DOHH2 (cell line): Measurements from ENCODE around the gene ADGRB3.

Experiments
- H3F3A ChIP-seq: fragments of 200-600 bp; sonication (generic), shearing (Covaris generic); 2 replicates; pipeline ENCODE4 v1.6.0; 2016; ENCODE audit warnings: antibody characterized with exemption, mild to moderate bottlenecking; ENCODE audit not compliant: control insufficient read depth, insufficient read depth
- H3K27ac ChIP-seq: fragments of 200-600 bp; sonication (generic); 2 replicates; pipeline ENCODE4 v1.5.1; 2014; ENCODE audit warnings: low read depth, mild to moderate bottlenecking, low read length, moderate library complexity
- H3K27me3 ChIP-seq: fragments of 200-600 bp; sonication (generic); 2 replicates; pipeline ENCODE4 v1.6.1; 2014; ENCODE audit warnings: mild to moderate bottlenecking, low read length, mixed read lengths; ENCODE audit not compliant: control insufficient read depth
- H3K36me3 ChIP-seq: fragments of 200-600 bp; sonication (generic); 2 replicates; pipeline ENCODE4 v1.6.1; 2014; ENCODE audit warnings: mild to moderate bottlenecking, low read length, moderate library complexity, mixed read lengths; ENCODE audit not compliant: control insufficient read depth
- H3K4me1 ChIP-seq: fragments of 200-600 bp; sonication (generic); 2 replicates; pipeline ENCODE4 v1.6.1; 2014; ENCODE audit warnings: mild to moderate bottlenecking, low read length, mixed read lengths; ENCODE audit not compliant: control insufficient read depth
- H3K4me2 ChIP-seq: fragments of 200-600 bp; sonication (generic); 2 replicates; pipeline ENCODE4 v1.6.0; 2014; ENCODE audit warnings: mild to moderate bottlenecking, low read length, moderate library complexity
- H3K4me3 ChIP-seq: fragments of 200-600 bp; sonication (generic); 2 replicates; pipeline ENCODE4 v1.5.1; 2014; ENCODE audit warnings: mild to moderate bottlenecking, low read length, mixed read lengths
- H3K79me2 ChIP-seq: fragments of 200-600 bp; sonication (generic); 2 replicates; pipeline ENCODE4 v1.6.1; 2014; ENCODE audit warnings: mild to moderate bottlenecking, low read length, mixed read lengths; ENCODE audit not compliant: control insufficient read depth
- H3K9me2 ChIP-seq: fragments of 200-600 bp; sonication (generic); replicated peaks from 2 replicates; pipeline ENCODE4 v1.6.1; 2014; ENCODE audit warnings: mild to moderate bottlenecking, low read length, mixed read lengths; ENCODE audit not compliant: control insufficient read depth
- H3K9me3 ChIP-seq: fragments of 200-600 bp; sonication (generic); 2 replicates; pipeline ENCODE4 v1.6.1; 2014; ENCODE audit warnings: antibody characterized with exemption, low read length, mixed read lengths; ENCODE audit not compliant: control insufficient read depth, insufficient read depth
- H4K20me1 ChIP-seq: fragments of 200-600 bp; sonication (generic); 2 replicates; pipeline ENCODE4 v1.6.0; 2014; ENCODE audit warnings: low read depth, mild to moderate bottlenecking, antibody characterized with exemption, low read length, moderate library complexity; ENCODE audit not compliant: control insufficient read depth, insufficient read depth
- EZH2phosphoT487 ChIP-seq: fragments of 200-600 bp; sonication (generic); IDR thresholded peaks from 2 replicates; pipeline ENCODE4 v1.6.1; 2017; ENCODE audit warnings: borderline replicate concordance, mild to moderate bottlenecking, antibody characterized with exemption, low read length, moderate library complexity, mixed read lengths
- TF ChIP-seq, protein P1 (sequence below): fragments of 200-600 bp; sonication (generic); IDR thresholded peaks from one replicate; pipeline ENCODE4 v1.5.1; 2014; ENCODE audit warnings: antibody characterized with exemption, mild to moderate bottlenecking, low read depth, low read length; ENCODE audit not compliant: poor library complexity, severe bottlenecking

Gene ADGRB3

DNA sequence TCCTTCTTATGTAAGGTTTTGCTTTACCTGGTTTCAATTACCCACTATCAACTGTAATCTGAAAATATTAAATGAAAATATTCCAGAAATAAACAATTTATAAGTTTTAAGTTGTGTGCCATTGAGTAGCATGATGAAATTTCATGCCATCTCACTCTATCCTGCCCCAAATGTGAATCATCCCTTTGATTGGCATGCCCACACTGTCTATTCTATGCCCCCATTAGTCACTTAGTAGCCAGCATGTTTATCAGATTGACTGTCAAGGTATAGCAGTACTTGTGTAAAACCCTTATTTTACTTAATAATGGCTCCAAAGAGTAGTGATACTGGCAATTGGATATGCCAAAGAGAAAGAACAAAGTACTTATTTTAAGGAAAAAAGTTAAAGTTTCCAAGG, 403.8 kb downstream of the ADGRB3 start:
- Histone ChIP-seq H4K20me1 (no peaks in the 10 kb centered on the region), H3K9me2 (no peaks in the 10 kb centered on the region), H3K4me1 (no peaks in the 10 kb centered on the region), H3K27ac (no peak overlapping the region), H3K27me3 (no peaks in the 10 kb centered on the region), H3F3A (no peaks in the 10 kb centered on the region), H3K9me3 (no peaks in the 10 kb centered on the region), H3K4me3 (no peak overlapping the region), H3K4me2 (no peak overlapping the region), H3K79me2 (no peaks in the 10 kb centered on the region), H3K36me3 (no peaks in the 10 kb centered on the region)
- TF ChIP-seq, protein P1, sequence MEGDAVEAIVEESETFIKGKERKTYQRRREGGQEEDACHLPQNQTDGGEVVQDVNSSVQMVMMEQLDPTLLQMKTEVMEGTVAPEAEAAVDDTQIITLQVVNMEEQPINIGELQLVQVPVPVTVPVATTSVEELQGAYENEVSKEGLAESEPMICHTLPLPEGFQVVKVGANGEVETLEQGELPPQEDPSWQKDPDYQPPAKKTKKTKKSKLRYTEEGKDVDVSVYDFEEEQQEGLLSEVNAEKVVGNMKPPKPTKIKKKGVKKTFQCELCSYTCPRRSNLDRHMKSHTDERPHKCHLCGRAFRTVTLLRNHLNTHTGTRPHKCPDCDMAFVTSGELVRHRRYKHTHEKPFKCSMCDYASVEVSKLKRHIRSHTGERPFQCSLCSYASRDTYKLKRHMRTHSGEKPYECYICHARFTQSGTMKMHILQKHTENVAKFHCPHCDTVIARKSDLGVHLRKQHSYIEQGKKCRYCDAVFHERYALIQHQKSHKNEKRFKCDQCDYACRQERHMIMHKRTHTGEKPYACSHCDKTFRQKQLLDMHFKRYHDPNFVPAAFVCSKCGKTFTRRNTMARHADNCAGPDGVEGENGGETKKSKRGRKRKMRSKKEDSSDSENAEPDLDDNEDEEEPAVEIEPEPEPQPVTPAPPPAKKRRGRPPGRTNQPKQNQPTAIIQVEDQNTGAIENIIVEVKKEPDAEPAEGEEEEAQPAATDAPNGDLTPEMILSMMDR = no peak

DNA sequence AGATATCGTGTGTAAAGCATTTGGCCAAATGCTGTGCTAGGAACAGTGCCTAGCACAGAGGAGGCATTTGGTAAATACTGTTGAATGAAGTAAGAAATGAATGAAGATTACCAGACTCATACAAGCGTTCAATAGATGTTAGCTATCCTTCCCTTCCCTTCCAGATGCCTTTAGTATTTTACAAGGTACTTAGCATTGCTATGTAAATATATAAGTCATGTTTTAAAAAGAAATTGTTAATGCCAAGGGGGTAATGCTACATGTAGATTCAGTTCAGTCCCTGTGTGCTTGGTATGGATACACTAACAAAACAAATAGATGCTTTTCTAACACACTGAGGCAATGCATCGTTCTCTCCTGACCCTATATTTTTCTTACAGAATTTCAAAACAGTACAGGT, 407.2 kb downstream of the ADGRB3 start:
- Histone ChIP-seq H3K4me1 (no peaks in the 10 kb centered on the region), H3K27ac (no peak overlapping the region), H3K9me2 (no peaks in the 10 kb centered on the region), H3K79me2 (no peaks in the 10 kb centered on the region), H4K20me1 (no peaks in the 10 kb centered on the region), H3K4me3 (no peak overlapping the region), H3K36me3 (no peaks in the 10 kb centered on the region), H3F3A (no peaks in the 10 kb centered on the region), H3K9me3 (no peaks in the 10 kb centered on the region), H3K4me2 (no peak overlapping the region), H3K27me3 (no peaks in the 10 kb centered on the region)
- TF ChIP-seq, protein P1 = no peak
- no peak for TF ChIP-seq EZH2phosphoT487

- H3K36me3 ChIP-seq = no peaks in the 10 kb centered on the region
- H3K27me3 ChIP-seq = no peaks in the 10 kb centered on the region
- no peak overlapping the region for H3K4me2 ChIP-seq
- no peaks in the 10 kb centered on the region for H3F3A ChIP-seq
- no peaks in the 10 kb centered on the region for H3K9me2 ChIP-seq
- H3K27ac ChIP-seq = no peak overlapping the region
- no peaks in the 10 kb centered on the region for H4K20me1 ChIP-seq
- H3K4me1 ChIP-seq = no peaks in the 10 kb centered on the region
- no peaks in the 10 kb centered on the region for H3K9me3 ChIP-seq
- TF ChIP-seq, protein P1 = no peak
- no peak for TF ChIP-seq EZH2phosphoT487
- H3K79me2 ChIP-seq = no peaks in the 10 kb centered on the region
- H3K4me3 ChIP-seq = no peak overlapping the region
Observed at GRCh38 chr6:69044534-69044933, 409.5 kb downstream of the ADGRB3 start.

DNA sequence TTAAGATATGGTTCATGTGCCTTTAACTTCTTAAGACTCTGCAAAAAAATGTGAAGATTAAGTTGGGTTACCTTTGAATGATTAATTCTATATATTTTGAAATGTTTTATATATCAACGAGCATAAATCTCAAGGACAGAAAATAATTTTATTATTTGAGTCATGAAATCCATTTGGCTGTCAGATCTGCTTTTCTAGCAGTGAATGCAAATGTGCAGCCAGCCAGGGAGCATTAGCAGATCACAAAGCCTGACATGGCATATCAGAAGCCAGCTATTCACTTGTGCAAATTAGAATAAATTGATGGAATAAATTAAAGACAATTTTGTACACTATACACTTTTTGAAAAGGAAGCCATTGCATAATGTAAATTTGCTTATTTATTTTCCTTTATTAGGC, 424.3 kb downstream of the ADGRB3 start:
- H3K79me2 ChIP-seq = no peaks in the 10 kb centered on the region
- no peaks in the 10 kb centered on the region for H3K9me2 ChIP-seq
- no peaks in the 10 kb centered on the region for H3K36me3 ChIP-seq
- no peak overlapping the region for H3K27ac ChIP-seq
- H3K27me3 ChIP-seq = no peaks in the 10 kb centered on the region
- H3K4me1 ChIP-seq = no peaks in the 10 kb centered on the region
- H3K9me3 ChIP-seq = no peaks in the 10 kb centered on the region
- TF ChIP-seq, protein P1 = no peak
- no peak for TF ChIP-seq EZH2phosphoT487
- no peaks in the 10 kb centered on the region for H4K20me1 ChIP-seq
- no peaks in the 10 kb centered on the region for H3F3A ChIP-seq
- H3K4me3 ChIP-seq = no peak overlapping the region
- no peak overlapping the region for H3K4me2 ChIP-seq
